GM21528 (cell line): Measurements from ENCODE around the gene C15orf39.

Source experiments
- ATAC-seq: cut with Tn5 transposase; IDR thresholded peaks from one replicate; pipeline ENCODE4 v1.9.1; 2021; ENCODE audit warnings: mild to moderate bottlenecking, moderate library complexity; ENCODE audit not compliant: unreplicated experiment, low FRiP score

Gene C15orf39

DNA sequence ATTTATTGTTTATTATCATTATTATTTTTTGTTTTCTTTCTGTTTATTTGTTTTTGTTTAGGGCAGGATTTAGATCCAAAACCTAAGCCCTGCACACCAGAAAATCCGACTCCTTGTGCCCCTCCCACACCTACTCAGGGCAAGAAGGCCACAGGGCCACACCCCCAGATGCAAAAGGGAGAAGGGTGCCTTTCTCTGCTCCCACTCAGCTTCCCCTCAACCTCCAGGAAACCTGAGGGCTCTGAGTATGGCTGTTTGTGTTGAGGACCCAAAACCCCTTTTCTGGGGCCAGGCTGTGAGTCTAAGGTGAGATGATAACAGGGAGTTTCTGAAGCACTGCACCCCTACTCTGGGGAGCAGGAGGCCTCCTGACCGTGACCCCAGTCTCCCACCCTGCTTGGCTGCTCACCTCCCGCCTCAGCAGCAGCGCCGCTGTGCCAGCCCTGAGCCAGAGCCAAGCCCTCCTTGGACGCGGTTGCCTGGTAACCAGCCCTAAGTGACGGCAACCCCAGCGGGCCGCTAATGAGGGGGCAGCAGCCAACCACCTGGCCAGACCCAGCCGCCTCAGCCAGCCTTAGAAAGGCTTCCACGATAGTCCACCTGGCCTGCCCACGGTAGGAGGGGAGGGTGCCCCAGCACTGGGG, 6.4 kb upstream of the C15orf39 start:
- no peak for ATAC-seq

DNA sequence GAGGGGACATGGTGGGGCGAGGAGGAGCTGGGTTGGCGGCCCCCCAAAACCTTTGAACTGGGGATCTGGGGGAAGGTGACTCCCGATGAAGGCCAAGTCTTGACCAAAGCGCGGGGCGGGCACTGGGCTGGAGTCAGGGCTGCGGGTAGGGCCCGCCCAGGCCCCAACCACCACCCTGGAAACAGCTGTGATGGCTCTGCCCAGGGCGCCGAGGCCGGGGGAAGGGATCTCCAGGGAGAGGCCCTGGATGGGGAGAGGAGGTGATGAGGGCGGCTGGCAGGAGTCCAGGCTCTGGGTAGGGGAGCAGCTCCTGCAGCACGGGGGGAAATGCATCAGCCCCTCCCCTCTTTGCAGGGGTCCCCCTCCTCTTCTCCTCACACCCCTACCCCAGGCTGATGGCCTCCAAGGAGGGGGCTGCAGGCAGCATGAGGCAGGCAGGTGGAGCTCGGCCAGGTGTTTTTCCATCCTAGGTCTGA, 5.9 kb upstream of the C15orf39 start:
- ATAC-seq = no peak

DNA sequence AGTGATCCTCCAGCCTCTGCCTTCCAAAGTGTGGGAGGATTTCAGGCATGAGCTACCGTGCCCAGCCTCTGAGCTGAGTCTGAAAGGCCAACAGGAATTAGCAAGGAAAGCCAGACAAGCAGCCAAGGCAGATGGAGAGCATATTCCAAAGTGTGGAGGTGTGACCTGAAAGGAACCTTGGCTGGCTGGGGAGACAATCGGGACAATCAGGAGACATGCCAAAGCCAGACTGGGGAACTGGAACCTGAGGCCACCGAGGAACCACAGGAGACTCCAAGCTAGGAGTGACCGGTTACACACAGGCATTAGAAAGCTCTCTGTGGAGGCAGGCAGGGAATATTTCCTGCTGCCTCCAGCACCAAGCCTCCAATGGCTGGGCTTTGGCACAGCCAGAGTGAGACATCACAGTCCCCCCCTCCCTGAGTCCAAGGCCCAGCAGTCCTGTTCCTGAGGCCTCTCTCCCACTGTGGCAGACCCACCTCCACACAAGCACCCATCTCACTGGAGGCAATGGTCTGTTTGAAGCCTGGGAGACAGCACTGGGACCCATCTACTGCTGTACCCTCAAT, 4.5 kb upstream of the C15orf39 start:
- no peak for ATAC-seq

DNA sequence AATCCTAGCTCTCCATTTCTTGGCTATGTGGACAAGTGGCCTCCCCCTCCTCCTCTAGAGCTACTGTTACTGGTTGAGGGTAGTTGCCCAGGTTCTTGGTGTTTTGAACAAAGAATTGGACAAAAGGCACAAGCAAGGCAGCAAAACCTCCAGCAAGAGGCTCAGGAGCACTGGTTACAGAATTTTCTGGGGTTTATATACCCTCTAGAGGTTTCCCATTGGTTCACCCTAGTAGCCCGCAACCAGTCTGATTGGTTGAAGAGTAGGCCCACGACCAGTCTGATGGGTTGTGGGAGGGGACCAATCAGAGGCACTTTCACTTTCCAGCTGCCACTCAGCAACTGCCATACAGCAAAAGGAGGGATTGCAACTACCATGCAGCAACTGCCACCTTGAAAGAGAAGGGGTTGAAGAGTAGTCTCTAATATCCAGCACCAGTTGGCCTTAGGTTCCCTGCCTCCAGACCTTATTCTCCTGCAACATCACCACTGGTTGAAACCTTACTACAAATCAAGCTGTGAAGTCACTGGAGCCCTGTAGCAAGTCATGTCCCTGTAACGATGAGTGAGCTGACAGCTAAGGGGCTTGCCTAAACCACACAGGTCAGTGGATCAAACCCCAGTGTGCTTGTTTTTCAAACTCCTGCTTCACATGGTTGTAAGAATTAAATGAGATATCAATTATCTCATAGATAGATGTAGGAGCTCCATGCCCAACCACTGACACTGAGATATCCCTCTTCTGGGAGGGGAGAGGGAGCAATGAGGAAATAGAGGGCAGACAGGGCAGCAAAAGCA, 2.9 kb upstream of the C15orf39 start:
- ATAC-seq = no peak

DNA sequence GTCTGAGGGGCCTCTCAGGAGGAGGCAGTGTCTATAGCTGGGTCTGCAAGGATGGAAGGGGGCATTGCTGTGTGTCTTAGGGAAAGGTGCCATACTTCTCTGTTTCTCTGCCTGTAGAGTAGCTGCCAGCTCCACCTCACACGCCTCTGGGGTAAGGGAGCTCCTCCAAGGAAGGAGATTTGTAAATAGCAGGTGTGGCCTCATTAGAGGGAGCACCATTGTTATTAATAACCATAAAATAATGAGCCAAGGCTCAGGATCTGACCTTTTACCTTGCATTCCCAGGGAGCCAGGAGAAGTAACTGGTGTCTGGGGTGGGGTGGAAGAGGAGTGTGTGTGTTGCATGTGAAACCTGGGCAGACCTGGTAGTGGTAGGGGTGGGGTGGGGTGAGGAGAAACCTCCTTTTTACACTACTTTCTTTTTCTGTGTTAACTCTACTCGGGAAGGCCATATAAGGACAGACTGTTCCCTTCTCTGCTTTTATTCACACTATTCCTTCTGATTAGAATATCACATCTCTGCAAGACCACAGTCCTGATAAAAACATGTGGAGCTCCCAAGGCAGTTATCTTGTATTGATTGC, 2.2 kb upstream of the C15orf39 start:
- no peak for ATAC-seq

DNA sequence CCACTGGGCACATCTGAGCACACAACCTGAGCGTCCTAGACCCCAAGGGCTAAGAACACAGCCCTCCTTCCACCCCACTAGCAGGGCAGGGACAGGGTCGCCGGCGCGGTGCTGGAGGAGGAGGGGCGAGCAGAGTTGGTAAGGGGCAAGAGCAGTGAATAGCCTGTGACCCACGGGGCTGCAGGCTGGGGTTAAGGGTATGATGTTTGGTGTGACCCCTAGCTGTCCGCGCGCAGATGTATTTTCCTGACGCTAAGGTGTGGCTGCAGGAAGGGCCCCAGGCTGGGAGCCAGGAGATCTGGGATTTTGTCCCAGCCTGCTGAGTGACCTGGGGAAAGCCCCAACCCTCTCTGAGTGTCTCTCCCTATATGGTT, 1.3 kb upstream of the C15orf39 start:
- ATAC-seq = no peak

DNA sequence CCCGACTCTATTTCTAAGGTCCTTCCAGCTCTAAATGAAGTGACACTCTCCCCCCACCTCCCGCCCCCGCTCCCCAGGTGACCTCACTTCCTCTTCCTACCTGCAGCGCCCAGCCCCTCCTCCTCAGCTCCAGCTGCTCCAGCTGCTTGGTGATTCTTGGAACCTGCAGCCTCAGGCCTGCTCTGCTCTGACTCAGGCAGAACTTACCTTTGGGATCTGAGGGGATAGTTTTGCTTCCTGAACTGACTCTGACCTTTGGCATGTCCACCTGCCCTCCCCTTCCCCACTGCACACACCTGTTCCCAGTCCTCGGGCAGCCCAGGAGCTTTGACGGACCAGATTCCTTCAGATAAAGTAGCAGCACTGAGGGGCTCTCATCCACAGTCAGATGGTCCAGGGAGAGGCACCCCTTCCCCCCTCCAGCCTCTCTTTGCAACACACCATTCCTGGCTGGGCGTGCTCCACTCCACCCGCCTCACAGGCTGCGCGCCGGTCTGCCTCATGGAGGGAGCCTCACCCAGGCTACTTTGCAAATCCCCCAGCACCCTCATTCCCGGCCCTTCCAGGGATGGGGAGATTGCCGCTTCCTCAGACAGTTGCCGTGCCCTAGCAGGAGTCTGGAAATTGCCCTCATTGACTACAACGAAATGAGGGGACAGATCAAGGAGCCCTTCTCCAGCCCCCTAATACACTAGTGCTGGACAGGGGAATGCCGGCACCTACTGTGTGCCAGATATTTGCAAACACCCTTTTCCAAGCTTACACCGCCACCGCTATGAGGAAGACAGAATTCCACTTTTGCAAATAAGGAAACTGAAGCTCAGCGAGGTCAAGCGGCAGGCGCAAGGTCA, 692 bp upstream of the C15orf39 start:
- no peak for ATAC-seq

DNA sequence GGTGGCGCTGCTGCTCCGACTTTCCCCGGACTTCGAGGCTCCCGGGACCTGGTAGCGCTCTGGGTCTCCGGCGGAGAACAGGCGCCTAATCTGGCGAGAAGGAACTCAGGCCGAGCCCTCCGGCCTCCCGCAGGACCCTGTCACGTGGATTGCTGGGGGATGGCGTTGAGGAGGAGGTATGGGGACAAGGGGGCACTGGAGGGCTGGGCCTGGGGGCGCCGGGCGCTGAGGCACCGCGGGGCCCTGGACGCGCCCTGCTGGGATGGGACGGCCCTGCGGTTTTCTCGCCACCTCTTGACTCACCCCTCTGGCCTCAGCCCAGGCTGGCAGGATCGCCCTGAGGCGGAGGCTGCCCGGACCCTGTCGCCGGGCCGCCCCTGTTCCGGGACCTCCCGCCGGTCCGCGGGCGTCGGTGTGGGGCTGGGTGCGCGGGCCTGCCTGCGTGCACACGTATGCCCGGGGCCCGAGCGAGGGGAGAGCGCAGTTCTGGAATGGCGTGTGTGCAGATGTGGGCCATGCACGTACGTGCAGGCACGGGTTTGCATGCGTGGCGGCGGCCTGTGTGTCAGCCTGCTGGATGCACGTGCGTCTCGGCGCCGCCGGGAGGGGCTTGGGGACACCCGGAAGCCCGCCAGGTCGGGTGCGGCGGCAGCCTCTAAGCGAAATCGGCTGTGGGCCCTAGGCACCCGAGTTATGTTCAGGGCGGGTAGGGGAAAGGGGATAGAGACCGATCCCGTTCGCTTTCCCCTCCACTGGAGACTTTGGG, 752 bp downstream of the C15orf39 start:
- ATAC-seq = peak; percentile 45

DNA sequence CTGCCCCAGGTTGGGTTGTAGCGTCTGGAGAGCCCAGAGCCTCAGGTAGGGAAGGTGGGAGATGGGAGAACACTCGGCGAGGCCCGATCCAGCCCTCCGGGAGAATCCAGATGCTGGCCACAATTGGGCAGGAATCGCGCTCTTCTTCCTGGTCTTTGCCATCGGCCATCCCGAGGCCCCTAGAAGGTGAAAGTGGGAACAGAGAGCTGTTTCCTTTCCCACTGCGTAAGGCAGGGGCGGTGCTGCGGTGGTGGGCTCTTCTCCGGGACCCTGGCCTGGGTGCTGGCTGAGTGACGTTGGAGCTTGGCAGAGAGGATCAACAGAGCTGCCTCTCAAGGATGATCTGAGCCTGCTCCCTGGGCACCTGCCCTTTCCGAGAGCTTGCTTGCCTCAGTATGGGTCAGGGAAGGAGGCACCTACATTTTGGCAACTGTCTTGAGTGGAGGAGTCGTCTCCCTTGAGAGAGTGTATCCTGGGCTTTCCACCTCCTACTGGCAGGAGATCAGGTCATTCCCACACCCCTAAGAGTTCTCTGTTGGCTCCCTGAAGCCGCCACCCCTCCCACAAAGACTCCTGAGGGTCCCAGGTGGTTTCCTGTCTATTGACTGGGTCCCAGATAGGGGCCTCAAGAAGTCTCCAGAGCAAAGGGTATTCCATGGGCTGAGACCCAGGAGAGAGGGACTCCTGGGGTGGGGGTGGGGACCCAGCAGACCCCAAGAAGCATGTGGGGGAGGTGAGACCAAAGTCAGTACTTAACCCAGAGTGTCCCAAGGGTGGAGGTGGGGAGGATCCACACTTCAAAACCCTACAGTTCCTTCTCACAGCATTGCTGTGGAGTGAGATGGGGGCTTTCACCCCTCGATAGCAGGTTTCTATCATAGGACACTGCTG, 1.6 kb downstream of the C15orf39 start:
- no peak for ATAC-seq

DNA sequence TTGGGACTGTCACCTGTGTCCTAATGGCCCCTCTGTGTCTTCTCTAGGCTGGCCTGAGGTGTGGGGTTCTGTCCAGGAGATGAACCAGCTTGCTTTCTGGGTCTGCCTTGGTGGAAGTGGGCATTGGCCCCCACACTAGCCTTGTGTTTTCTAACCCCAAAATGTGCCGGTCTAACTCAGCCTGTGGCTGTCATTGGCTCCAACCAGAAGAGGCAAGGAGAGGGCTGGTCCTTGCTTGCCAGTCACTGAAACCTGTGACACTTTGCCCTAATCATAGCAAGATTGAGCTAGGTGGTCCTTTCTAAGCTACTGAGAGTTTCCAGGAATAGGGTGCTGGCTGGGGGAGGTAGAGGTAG, 2.2 kb downstream of the C15orf39 start:
- no peak for ATAC-seq

DNA sequence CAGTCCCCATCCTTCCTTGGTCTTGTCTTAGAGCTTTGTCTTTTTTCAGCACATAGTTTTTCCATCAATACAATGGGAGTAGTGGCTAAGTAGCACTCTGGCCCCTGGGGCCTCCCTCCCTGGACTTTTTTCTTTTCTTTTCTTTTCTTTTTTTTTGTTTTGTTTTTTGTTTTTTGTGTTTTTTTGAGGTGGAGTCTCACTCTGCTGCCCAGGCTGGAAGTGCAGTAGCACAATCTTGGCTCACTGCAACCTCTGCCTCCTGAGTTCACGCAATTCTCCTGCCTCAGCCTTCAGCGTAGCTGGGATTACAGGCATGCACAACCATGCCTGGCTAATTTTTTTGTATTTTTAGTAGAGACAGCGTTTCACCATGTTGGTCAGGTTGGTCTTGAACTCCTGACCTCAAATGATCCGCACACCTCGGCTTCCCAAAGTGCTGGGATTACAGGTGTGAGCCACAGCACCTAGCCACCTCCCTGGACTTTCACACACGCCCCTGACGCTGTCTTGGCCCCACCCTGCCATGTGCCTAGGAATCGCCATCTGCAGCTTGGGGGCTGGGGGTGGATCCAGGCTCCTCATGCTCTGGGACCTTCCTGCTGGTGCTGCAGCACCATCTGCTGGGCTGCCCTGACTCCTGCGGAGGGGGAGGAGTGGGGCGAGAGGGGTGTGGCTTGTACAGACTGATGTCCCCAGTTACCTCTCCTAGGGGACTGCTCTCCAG, 2.8 kb downstream of the C15orf39 start:
- no peak for ATAC-seq

DNA sequence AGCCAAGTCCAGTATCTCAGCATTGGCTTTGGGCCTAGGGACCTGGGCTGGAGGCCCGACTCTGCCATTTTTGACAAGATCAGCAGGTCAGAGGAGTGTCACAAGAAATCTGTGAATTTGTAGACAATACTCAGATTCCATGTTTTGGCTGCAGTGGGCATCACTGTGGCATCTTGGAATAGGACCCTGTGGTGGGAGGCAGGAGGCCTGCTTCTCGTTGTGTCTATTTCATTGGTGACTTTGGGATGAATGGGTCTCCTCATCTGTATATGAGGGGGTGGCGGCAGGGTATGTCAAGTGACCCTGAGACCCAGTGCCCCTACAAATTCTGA, 3.3 kb downstream of the C15orf39 start:
- no peak for ATAC-seq

DNA sequence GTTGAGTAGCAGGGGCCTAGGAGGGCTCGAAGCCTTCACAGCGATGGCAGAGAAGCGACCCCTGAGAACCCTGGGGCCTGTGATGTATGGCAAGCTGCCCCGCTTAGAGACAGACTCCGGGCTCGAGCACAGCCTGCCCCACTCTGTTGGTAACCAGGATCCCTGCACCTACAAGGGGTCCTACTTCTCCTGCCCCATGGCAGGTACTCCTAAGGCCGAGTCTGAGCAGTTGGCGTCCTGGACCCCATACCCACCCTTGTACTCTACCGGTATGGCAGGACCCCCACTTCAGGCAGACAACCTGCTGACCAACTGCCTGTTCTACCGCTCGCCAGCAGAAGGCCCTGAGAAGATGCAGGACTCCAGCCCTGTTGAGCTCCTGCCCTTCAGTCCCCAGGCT, 4.3 kb downstream of the C15orf39 start:
- no peak for ATAC-seq

DNA sequence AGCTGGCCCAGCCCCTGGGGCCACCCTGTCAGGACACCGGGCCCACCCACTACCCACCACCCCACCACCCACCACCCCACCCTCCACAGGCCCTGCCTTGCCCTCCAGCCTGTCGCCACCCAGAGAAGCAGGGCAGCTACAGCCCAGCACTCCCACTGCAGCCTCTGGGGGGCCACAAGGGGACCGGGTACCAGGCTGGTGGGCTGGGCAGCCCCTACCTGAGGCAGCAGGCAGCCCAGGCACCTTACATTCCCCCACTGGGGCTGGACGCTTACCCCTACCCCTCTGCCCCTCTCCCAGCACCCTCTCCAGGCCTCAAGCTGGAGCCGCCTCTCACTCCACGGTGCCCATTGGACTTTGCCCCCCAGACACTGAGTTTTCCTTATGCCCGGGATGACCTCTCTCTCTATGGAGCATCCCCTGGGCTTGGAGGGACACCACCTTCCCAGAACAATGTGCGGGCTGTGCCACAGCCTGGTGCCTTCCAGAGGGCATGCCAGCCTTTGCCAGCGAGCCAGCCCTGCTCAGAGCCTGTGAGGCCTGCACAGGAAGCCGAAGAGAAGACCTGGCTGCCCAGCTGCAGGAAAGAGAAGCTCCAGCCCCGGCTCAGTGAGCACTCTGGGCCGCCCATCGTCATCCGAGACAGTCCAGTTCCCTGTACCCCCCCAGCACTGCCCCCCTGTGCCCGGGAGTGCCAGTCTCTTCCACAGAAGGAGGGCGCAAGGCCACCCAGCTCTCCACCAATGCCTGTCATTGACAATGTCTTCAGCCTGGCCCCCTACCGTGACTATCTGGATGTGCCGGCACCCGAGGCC, 5.3 kb downstream of the C15orf39 start:
- no peak for ATAC-seq

DNA sequence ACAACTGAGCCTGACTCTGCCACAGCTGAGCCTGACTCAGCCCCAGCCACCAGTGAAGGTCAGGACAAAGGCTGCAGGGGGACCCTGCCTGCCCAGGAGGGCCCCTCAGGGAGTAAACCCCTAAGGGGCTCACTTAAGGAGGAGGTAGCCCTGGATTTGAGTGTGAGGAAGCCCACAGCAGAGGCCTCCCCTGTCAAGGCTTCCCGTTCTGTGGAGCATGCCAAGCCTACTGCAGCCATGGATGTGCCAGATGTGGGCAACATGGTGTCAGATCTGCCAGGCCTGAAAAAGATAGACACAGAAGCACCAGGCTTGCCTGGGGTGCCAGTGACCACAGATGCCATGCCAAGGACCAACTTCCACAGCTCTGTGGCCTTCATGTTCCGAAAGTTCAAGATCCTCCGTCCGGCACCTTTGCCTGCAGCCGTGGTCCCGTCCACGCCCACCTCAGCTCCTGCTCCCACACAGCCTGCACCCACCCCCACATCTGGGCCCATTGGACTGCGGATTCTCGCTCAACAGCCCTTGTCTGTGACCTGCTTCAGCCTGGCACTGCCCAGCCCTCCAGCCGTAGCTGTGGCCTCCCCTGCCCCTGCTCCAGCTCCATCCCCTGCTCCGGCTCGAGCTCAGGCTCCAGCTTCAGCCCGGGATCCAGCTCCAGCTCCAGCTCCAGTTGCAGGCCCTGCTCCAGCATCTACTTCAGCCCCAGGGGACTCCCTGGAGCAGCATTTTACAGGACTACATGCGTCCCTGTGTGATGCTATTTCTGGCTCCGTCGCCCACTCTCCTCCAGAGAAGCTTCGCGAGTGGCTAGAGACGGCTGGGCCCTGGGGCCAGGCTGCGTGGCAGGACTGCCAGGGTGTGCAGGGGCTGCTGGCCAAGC, 6.2 kb downstream of the C15orf39 start:
- no peak for ATAC-seq

DNA sequence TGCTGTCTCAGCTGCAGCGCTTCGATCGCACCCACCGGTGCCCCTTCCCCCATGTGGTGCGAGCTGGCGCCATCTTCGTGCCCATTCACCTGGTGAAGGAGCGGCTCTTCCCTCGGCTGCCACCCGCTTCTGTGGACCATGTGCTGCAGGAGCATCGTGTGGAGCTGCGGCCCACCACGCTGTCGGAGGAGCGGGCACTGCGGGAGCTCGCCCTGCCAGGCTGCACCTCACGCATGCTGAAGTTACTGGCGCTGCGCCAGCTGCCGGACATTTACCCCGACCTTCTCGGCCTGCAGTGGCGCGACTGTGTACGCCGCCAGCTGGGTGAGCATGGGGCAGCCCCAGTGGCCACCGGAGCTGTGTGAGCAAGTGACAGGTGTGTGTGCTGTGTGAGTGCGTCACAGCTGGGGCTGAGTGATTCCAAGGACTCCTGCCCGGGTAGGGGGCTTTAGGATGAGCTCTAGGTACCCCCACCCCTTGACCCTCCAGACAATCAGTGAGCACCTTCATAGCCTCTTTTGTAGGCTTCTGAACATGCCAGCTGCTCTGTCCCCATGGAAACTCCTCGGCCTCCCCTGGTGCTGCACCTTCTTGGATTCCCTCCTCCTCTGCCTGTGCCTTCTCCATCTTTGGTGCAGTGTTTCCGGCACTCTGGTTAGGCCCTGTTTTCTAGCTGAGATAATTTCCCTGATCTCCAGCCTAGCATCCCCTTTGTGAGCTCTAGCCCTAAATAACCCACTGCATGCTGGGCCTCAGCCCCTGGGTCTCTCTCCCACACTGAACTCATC, 7.0 kb downstream of the C15orf39 start:
- no peak for ATAC-seq
